Motor neuron (in vitro differentiated cells): Measurements from ENCODE around the gene ACSF2. TPM values are rescaled to one million over a fixed set of nuclear protein-coding genes. Genes with fewer than 3 reads are reported as not detected.

Experiments used
- ATAC-seq, 8 experiments: fragments of 200-7000 bp; cut with Tn5 transposase; replicated peaks in 6 of 8; 2 replicates each; pipeline ENCODE4 v1.8.0; 2021; ENCODE audit warnings: mild to moderate bottlenecking in 8 of 8, moderate library complexity in 8 of 8
- H3K27ac ChIP-seq, 2 donors: fragments of 250-450 bp; sonication (Bioruptor Pico); 2 replicates each; pipeline ENCODE4 v1.9.0; 2021; ENCODE audit warnings: antibody characterized with exemption in 2 of 2, mild to moderate bottlenecking in 2 of 2, moderate library complexity in 1 of 2
- H3K4me1 ChIP-seq, 2 donors: fragments of 250-450 bp; sonication (Bioruptor Pico); replicated peaks in 1 of 2; 2 replicates each; pipeline ENCODE4 v1.6.1; 2021; ENCODE audit warnings: antibody characterized with exemption in 2 of 2, mild to moderate bottlenecking in 2 of 2, moderate library complexity in 1 of 2
- H3K4me3 ChIP-seq, 5 donors: fragments of 250-450 bp; sonication (Bioruptor Pico); 2 replicates each; pipeline ENCODE4 v1.9.0; 2021; ENCODE audit warnings: antibody characterized with exemption in 5 of 5, mild to moderate bottlenecking in 5 of 5, moderate library complexity in 4 of 5
- WGBS, 10 experiments: fragments of 450-650 bp; shearing (Covaris generic); methylation state at CpG; one replicate each; pipeline ENCODE4 v1.0.0; 2022; 5-methylcytosine and 5-hydroxymethylcytosine counted together
- in situ Hi-C, 9 experiments: fragments of 400-800 bp; cut with MboI; loops; one replicate each; pipeline ENCODE4 v1.15.0; 2021; ENCODE audit warnings: low sequenced_read_pairs in 9 of 9, low pct_unique_long_range_greater_than_20kb in 2 of 9; ENCODE audit not compliant: unreplicated experiment in 9 of 9
- total RNA-seq, 8 experiments: library from RNA; unstranded; fragments of 300-600 nt; gene quantifications; 2 replicates each; pipeline versions ENCODE4 v1.2.3 to v1.2.4, GENCODE V29; 2022

ACSF2 gene
- 10 to 100 TPM in 3 of 8 experiments, 1 to 10 TPM in 5; 1.6 to 31.1 (median 5.6) TPM for total RNA-seq

- Histone ChIP-seq H3K4me1 (peaks cover 23 to 27% of the 10 kb centered on the region in 2 donors), H3K27ac (peak within 1 kb of the TSS in 1 of 2 donors; percentile 29), H3K4me3 (peak within 1 kb of the TSS; percentile 7 to 43 (median 32))
- in situ Hi-C loops, result no loop called here
- ATAC-seq, result peak; percentile 62 to 90 (median 67)
- 0 to 20% (median 3%) methylated on average over 1 to 11 of the region's 70 CpGs; no CpG with 5 or more reads in 6 of the 10 experiments for WGBS, 10 experiments
Observed at GRCh38 chr17:50425682-50426471, at the start of gene ACSF2. Gene ACSF2, plus strand, starts transcription at chr17:50426218. Its CDS starts 44 bp downstream, at chr17:50426262.

- peak in 4 of 8 experiments; percentile 35 to 83 (median 63) for ATAC-seq
- 60 to 100% (median 70%) methylated on average over 2 to 6 of the region's 6 CpGs; no CpG with 5 or more reads in 3 of the 10 experiments for WGBS, 10 experiments
- H3K4me1 ChIP-seq, result no peaks in the 10 kb centered on the region
- H3K4me3 ChIP-seq, result no peak overlapping the region
- in situ Hi-C loops, result no loop called here
- H3K27ac ChIP-seq, result no peak overlapping the region
Observed at GRCh38 chr17:50379351-50380132, 46.5 kb upstream of the ACSF2 start.

GRCh38 chr17:50380369-50381259 lies 45.4 kb upstream of the ACSF2 start:
- in situ Hi-C loops, result no loop called here
- Histone ChIP-seq H3K4me1 (no peaks in the 10 kb centered on the region), H3K4me3 (no peak overlapping the region), H3K27ac (no peak overlapping the region)
- 50 to 100% (median 86%) methylated on average over 1 to 8 of the region's 13 CpGs; no CpG with 5 or more reads in 2 of the 10 experiments for WGBS, 10 experiments
- peak in 5 of 8 experiments; percentile 5 to 26 (median 18) for ATAC-seq

GRCh38 chr17:50381260-50381815 lies 44.7 kb upstream of the ACSF2 start:
- ATAC-seq, result peak in 1 of 8 experiments; percentile 2
- in situ Hi-C loops, result no loop called here
- WGBS, 10 experiments, result 67 to 100% (median 98%) methylated on average over 1 to 5 of the region's 7 CpGs; no CpG with 5 or more reads in 2 of the 10 experiments
- H3K4me3 ChIP-seq, result no peak overlapping the region
- H3K27ac ChIP-seq, result no peak overlapping the region
- no peaks in the 10 kb centered on the region for H3K4me1 ChIP-seq

- in situ Hi-C loops, result no loop called here
- 20 to 100% (median 89%) methylated on average over 1 to 3 of the region's 3 CpGs; no CpG with 5 or more reads in 3 of the 10 experiments for WGBS, 10 experiments
- Histone ChIP-seq H3K4me3 (no peak overlapping the region), H3K27ac (no peak overlapping the region), H3K4me1 (no peaks in the 10 kb centered on the region)
- ATAC-seq, result no peak
Observed at GRCh38 chr17:50381920-50382319, 44.1 kb upstream of the ACSF2 start.

- in situ Hi-C loops, result no loop called here
- Histone ChIP-seq H3K27ac (no peak overlapping the region), H3K4me3 (no peak overlapping the region), H3K4me1 (no peaks in the 10 kb centered on the region)
- ATAC-seq, result no peak
- 79 to 100% (median 94%) methylated on average over 1 to 11 of the region's 12 CpGs; no CpG with 5 or more reads in 4 of the 10 experiments for WGBS, 10 experiments
Observed at GRCh38 chr17:50382931-50383330, 43.1 kb upstream of the ACSF2 start.

- Histone ChIP-seq H3K4me3 (no peak overlapping the region), H3K4me1 (no peaks in the 10 kb centered on the region), H3K27ac (no peak overlapping the region)
- ATAC-seq, result no peak
- in situ Hi-C loops, result no loop called here
- 60 to 100% (median 100%) methylated on average over 1 to 3 of the region's 3 CpGs; no CpG with 5 or more reads in 3 of the 10 experiments for WGBS, 10 experiments
Observed at GRCh38 chr17:50386510-50386909, 39.5 kb upstream of the ACSF2 start.

- Histone ChIP-seq H3K4me1 (no peaks in the 10 kb centered on the region), H3K27ac (no peak overlapping the region), H3K4me3 (no peak overlapping the region)
- 40 to 100% (median 100%) methylated on average over 1 to 3 of the region's 3 CpGs; no CpG with 5 or more reads in 3 of the 10 experiments for WGBS, 10 experiments
- in situ Hi-C loops, result no loop called here
- no peak for ATAC-seq
Observed at GRCh38 chr17:50388728-50389127, 37.3 kb upstream of the ACSF2 start.

- Histone ChIP-seq H3K27ac (no peak overlapping the region), H3K4me1 (no peaks in the 10 kb centered on the region), H3K4me3 (no peak overlapping the region)
- in situ Hi-C loops, result no loop called here
- ATAC-seq, result peak in 3 of 8 experiments; percentile 49 to 77 (median 65)
- WGBS, 10 experiments, result 28 to 100% (median 93%) methylated on average over 1 to 4 of the region's 6 CpGs; no CpG with 5 or more reads in 1 of the 10 experiments
Observed at GRCh38 chr17:50389534-50389933, 36.5 kb upstream of the ACSF2 start.

- in situ Hi-C loops, result no loop called here
Observed at GRCh38 chr17:50392621-50393020, 33.4 kb upstream of the ACSF2 start.

GRCh38 chr17:50393700-50394099 lies 32.3 kb upstream of the ACSF2 start:
- ATAC-seq, result no peak
- H3K4me3 ChIP-seq, result no peak overlapping the region
- in situ Hi-C loops, result no loop called here
- WGBS, 10 experiments, result 73 to 100% (median 91%) methylated on average over 1 to 5 of the region's 5 CpGs
- H3K4me1 ChIP-seq, result peaks cover 10 to 12% of the 10 kb centered on the region in 2 donors
- H3K27ac ChIP-seq, result no peak overlapping the region

More at GRCh38 chr17:50392621-50393020, 33.4 kb upstream of the ACSF2 start:
- ATAC-seq, result no peak
- Histone ChIP-seq H3K27ac (no peak overlapping the region), H3K4me3 (no peak overlapping the region), H3K4me1 (peaks cover 10 to 12% of the 10 kb centered on the region in 2 donors)
- 80 to 100% (median 100%) methylated on average over 1 to 4 of the region's 6 CpGs; no CpG with 5 or more reads in 1 of the 10 experiments for WGBS, 10 experiments

GRCh38 chr17:50394711-50395110 lies 31.3 kb upstream of the ACSF2 start:
- ATAC-seq, result no peak

More at GRCh38 chr17:50394711-50395110, 31.3 kb upstream of the ACSF2 start:
- Histone ChIP-seq H3K4me3 (no peak overlapping the region), H3K27ac (no peak overlapping the region), H3K4me1 (peaks cover 10 to 12% of the 10 kb centered on the region in 2 donors)
- in situ Hi-C loops, result no loop called here
- 0 to 79% (median 17%) methylated on average over 1 to 3 of the region's 3 CpGs; no CpG with 5 or more reads in 5 of the 10 experiments for WGBS, 10 experiments
